NCI-H1930 (cell line): ENCODE measurements around the gene MRPL11.

Experiments used
- DNase-seq, 2 experiments: peaks; one replicate each; lab custom pipeline; 2025; lab: John Stamatoyannopoulos, UW

The MRPL11 gene

GRCh38 chr11:66391322-66391721 is 47.3 kb downstream of the MRPL11 start:
- DNase-seq, result no peak

- DNase-seq, result peak; percentile 37 to 53
Measured at GRCh38 chr11:66388780-66389386, 49.8 kb downstream of the MRPL11 start.

GRCh38 chr11:66386171-66387069 is 52.2 kb downstream of the MRPL11 start:
- DNase-seq, result peak; percentile 57 to 81
